Brain microvascular endothelial cell (primary cell): ENCODE results near the gene FXN.

Source experiments
- DNase-seq: peaks from one replicate; pipeline ENCODE4 v3.0.0-alpha.2; 2020
- H3K27ac ChIP-seq: fragments of 250-450 bp; sonication (Bioruptor Pico); 2 replicates; pipeline ENCODE4 v1.5.1; 2020; ENCODE audit warnings: mild to moderate bottlenecking, moderate library complexity
- H3K27me3 ChIP-seq: fragments of 250-450 bp; sonication (Bioruptor Pico); replicated peaks from 2 replicates; pipeline ENCODE4 v1.5.1; 2020; ENCODE audit warnings: mild to moderate bottlenecking
- H3K36me3 ChIP-seq: fragments of 250-450 bp; sonication (Bioruptor Pico); replicated peaks from 2 replicates; pipeline ENCODE4 v1.5.1; 2020; ENCODE audit warnings: mild to moderate bottlenecking
- H3K4me3 ChIP-seq: 2 replicates; pipeline ENCODE4 v1.5.1; 2011; ENCODE audit warnings: low read depth, mild to moderate bottlenecking, control low read depth, low read length, moderate library complexity
- in situ Hi-C: cut with HindIII; loops from 2 replicates; pipeline ENCODE4 v1.10.0; 2017; ENCODE audit warnings: low sequenced_read_pairs, low pct_ligation_motif_present
- TF ChIP-seq, protein P1 (sequence below): IDR thresholded peaks from 2 replicates; pipeline ENCODE4 v1.5.1; 2011; ENCODE audit warnings: low read depth, mild to moderate bottlenecking, moderate library complexity, low read length, control low read depth, inconsistent platforms; ENCODE audit errors: missing control alignments

FXN gene

GRCh38 chr9:69016191-69017096 is 19.1 kb upstream of the FXN start:
- Histone ChIP-seq H3K27ac (no peak overlapping the region), H3K27me3 (peaks cover 2% of the 10 kb centered on the region)
- in situ Hi-C loops = no loop called here

DNA sequence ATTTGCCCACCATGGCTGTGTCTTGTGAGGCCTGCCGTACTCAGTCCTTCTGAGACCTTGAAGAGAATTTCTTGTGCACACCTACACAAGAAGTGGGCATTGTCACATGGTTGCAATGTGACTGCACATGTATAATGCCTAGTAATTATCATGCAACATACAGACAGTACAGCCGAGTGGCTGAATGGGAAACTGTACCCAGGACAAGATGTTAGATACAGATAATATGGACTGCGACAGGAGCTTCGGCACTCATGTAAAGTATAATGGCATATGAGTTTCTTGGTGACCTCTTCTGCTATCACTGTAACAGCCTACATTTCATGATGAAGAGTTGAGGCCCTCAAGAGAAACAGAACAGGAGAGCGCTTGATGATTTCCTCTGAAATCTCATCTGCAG is 16.8 kb upstream of the FXN start:
- Histone ChIP-seq H3K27me3 (peaks cover 2% of the 10 kb centered on the region), H3K27ac (no peak overlapping the region), H3K36me3 (no peaks in the 10 kb centered on the region), H3K4me3 (no peak overlapping the region)
- DNase-seq = no peak
- in situ Hi-C loops = no loop called here
- TF ChIP-seq, protein P1, sequence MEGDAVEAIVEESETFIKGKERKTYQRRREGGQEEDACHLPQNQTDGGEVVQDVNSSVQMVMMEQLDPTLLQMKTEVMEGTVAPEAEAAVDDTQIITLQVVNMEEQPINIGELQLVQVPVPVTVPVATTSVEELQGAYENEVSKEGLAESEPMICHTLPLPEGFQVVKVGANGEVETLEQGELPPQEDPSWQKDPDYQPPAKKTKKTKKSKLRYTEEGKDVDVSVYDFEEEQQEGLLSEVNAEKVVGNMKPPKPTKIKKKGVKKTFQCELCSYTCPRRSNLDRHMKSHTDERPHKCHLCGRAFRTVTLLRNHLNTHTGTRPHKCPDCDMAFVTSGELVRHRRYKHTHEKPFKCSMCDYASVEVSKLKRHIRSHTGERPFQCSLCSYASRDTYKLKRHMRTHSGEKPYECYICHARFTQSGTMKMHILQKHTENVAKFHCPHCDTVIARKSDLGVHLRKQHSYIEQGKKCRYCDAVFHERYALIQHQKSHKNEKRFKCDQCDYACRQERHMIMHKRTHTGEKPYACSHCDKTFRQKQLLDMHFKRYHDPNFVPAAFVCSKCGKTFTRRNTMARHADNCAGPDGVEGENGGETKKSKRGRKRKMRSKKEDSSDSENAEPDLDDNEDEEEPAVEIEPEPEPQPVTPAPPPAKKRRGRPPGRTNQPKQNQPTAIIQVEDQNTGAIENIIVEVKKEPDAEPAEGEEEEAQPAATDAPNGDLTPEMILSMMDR = no peak

More at GRCh38 chr9:69016191-69017096, 19.1 kb upstream of the FXN start:
- no peak for DNase-seq
- TF ChIP-seq, protein P1 = no peak
- no peak overlapping the region for H3K4me3 ChIP-seq
- no peaks in the 10 kb centered on the region for H3K36me3 ChIP-seq

DNA sequence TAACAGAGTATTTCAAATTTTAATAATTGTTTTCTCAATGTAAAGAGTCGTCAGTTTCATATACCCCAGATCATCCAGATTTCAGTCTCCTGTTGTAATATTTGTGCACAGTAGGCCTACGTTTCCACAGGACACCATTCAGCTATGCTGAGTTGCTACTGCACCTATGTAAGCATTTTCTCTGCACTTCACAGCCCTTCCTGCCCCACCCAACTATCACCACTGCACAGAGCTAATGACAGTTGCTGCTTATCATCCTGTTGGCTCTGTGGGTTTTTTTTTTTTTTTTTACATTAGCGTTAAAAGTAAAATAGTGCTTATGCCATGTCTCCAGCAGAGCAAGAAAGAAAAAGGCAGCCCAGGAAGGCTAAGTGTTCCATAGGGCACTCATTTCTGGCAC is 15.7 kb upstream of the FXN start:
- in situ Hi-C loops = no loop called here
- Histone ChIP-seq H3K4me3 (no peak overlapping the region), H3K36me3 (no peaks in the 10 kb centered on the region), H3K27me3 (peaks cover 2% of the 10 kb centered on the region), H3K27ac (no peak overlapping the region)
- TF ChIP-seq, protein P1 = no peak
- no peak for DNase-seq

DNA sequence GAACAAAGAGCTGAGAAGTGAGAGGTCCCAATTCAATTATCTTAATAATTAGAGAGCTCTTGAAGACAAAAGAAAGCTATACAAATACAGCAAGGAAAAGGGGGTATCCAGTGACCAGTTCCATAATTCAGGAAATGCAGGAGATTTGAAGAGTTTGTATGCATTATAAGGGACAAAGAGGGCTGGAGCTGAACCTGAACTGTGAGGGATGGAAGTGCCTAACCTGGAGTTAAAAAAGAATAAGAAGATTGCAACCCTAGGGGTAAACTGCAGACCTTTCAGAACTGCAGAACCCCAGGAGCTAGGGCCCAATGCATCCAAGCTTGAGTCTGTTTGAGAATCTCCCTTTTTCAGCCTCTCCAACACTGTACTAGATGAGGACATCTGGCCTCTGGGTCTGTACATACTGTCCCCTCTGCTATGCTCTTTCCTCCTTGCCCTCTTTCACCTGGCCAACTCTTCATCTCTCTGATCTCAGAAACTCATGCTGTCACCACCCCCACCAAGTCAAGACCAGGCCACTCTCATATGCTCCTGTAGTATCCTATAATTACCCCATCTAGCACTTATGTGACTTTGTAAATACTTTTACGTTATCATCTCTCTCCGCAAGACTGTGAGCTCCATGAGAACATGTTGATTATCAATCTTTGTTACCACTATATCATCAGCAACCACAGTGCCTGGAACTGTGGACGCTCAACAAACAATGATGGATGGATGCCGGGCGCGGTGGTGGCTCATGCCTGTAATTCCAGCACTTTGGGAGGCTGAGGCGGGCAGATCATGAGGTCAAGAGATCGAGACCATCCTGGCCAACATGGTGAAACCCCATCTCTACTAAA is 15.0 kb upstream of the FXN start:
- no peak for DNase-seq
- Histone ChIP-seq H3K4me3 (no peak overlapping the region), H3K27ac (no peak overlapping the region), H3K27me3 (peaks cover 2% of the 10 kb centered on the region), H3K36me3 (no peaks in the 10 kb centered on the region)
- TF ChIP-seq, protein P1 = no peak
- in situ Hi-C loops = no loop called here

DNA sequence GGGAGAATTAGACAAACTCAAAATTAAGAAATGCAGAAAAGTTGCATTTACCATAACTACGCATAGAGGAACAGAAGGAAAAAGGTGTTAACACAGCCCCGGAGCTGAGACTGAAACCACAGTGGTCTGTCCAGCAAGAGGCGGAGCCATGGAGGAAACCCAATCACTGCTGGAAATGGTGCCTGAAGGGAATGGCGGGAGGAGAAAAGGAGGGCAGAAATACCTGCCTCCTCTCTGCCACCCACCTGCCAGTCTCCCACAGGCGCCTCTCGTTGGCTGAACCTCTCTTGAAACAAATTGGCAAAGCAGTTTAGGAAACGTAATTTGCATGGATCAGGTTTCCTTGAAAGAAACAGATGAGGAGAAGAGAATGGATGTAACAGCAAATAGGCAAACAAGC is 11.9 kb upstream of the FXN start:
- Histone ChIP-seq H3K27ac (no peak overlapping the region), H3K4me3 (no peak overlapping the region), H3K36me3 (no peaks in the 10 kb centered on the region), H3K27me3 (no peaks in the 10 kb centered on the region)
- TF ChIP-seq, protein P1 = no peak
- in situ Hi-C loops = no loop called here
- DNase-seq = no peak
